ENCODE results near the gene SLC5A3.

DNA sequence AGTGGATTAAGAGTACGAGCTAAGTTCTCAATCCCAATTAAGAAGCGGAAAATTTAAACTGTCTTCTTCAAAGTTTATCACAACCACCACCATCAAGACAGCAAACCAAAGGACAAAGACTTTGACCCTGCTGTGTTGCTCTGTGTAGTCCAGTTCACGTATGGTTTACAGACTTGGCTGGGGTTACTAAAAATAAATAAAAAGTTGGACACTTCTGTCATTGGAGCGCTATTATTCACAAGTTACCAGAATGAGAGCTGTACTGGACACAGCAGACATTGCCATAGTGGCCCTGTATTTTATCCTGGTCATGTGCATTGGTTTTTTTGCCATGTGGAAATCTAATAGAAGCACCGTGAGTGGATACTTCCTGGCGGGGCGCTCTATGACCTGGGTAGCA, 21.6 kb downstream of the SLC5A3 start:
- TF ChIP-seq ZNF366 (tag by site-specific recombination; conservative IDR thresholded peaks at IDR 0.05): no peak
- TF ChIP-seq ZNF48 (tag by site-specific recombination; IDR thresholded peaks at IDR 0.05): no peak
- TF ChIP-seq TCF7L2 (IDR thresholded peaks at IDR 0.05; ENCODE audit: borderline replicate concordance, low read depth, low read length): no peak
- TF ChIP-seq, protein P1, sequence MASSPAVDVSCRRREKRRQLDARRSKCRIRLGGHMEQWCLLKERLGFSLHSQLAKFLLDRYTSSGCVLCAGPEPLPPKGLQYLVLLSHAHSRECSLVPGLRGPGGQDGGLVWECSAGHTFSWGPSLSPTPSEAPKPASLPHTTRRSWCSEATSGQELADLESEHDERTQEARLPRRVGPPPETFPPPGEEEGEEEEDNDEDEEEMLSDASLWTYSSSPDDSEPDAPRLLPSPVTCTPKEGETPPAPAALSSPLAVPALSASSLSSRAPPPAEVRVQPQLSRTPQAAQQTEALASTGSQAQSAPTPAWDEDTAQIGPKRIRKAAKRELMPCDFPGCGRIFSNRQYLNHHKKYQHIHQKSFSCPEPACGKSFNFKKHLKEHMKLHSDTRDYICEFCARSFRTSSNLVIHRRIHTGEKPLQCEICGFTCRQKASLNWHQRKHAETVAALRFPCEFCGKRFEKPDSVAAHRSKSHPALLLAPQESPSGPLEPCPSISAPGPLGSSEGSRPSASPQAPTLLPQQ (tag by site-specific recombination; IDR thresholded peaks at IDR 0.05): no peak
- TF ChIP-seq, protein P2, sequence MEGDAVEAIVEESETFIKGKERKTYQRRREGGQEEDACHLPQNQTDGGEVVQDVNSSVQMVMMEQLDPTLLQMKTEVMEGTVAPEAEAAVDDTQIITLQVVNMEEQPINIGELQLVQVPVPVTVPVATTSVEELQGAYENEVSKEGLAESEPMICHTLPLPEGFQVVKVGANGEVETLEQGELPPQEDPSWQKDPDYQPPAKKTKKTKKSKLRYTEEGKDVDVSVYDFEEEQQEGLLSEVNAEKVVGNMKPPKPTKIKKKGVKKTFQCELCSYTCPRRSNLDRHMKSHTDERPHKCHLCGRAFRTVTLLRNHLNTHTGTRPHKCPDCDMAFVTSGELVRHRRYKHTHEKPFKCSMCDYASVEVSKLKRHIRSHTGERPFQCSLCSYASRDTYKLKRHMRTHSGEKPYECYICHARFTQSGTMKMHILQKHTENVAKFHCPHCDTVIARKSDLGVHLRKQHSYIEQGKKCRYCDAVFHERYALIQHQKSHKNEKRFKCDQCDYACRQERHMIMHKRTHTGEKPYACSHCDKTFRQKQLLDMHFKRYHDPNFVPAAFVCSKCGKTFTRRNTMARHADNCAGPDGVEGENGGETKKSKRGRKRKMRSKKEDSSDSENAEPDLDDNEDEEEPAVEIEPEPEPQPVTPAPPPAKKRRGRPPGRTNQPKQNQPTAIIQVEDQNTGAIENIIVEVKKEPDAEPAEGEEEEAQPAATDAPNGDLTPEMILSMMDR (tag by site-specific recombination; IDR thresholded peaks at IDR 0.05): no peak
- TF ChIP-seq ZNF558 (tag by site-specific recombination; IDR thresholded peaks at IDR 0.05): no peak

Measured in HEK293 (cell line).